ENCODE measurements around the gene PROC. TPM values are rescaled to one million over a fixed set of nuclear protein-coding genes. Genes with fewer than 3 reads are reported as not detected.

Gene PROC
- total RNA-seq, 1 experiment from 2014 or later, result not detected

- TF ChIP-seq POLR2AphosphoS5 (IDR thresholded peaks at IDR 0.05; ENCODE audit: low read depth, low read length), result no peak
- TF ChIP-seq POLR2A (IDR thresholded peaks at IDR 0.05; ENCODE audit: borderline replicate concordance, extremely low read depth, insufficient read depth, insufficient read length), result no peak
- no peak for TF ChIP-seq ELF1 (IDR thresholded peaks at IDR 0.05; ENCODE audit: borderline replicate concordance, low read depth)
- no peak for TF ChIP-seq ZFX (IDR thresholded peaks at IDR 0.05)
- no peak for TF ChIP-seq EZH2phosphoT487 (IDR thresholded peaks at IDR 0.05; ENCODE audit: borderline replicate concordance)
- no peak for TF ChIP-seq EGR1 (IDR thresholded peaks at IDR 0.05; ENCODE audit: low read depth)
Observed at GRCh38 chr2:127392828-127393578, 25.2 kb upstream of the PROC start (continued).

DNA sequence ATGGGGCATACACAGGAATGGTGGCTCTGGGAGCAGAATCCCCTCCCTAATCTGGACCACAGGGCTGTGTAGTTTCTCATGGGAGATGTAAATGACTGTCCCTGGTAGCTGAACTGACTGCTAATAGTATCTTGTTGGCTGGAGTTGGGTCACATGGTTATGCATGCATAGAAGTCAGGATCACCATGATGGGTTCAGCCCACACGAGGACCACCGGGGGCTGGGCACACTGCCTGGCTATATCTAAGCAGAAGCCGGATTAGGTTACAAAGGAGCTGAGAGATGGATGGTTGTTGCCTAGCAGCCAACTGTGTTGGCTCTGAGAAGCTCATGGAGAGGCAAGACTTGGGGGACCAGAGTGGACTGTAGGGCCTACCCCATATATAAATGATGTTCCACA is 23.7 kb upstream of the PROC start:
- Histone ChIP-seq H3K9me3 (ENCODE audit: control insufficient read depth in 1 of 2, insufficient read depth in 1 of 2, low read depth in 1 of 2, low read length in 2 of 2) (no peaks in the 10 kb centered on the region), H3K36me3 (ENCODE audit: control insufficient read depth in 1 of 2, insufficient read depth in 2 of 2, low read length in 2 of 2) (no peaks in the 10 kb centered on the region), H3K9ac (ENCODE audit: low read length) (no peak overlapping the region), H3K79me2 (ENCODE audit: insufficient read depth, low read length) (no peaks in the 10 kb centered on the region), H3K4me3 (replicated peaks in 1 of 2; ENCODE audit: low read depth in 1 of 2, low read length in 2 of 2) (no peak overlapping the region), H3K4me2 (ENCODE audit: low read length) (no peak overlapping the region), H3K4me1 (ENCODE audit: control insufficient read depth in 1 of 2, insufficient read depth in 2 of 2, low read length in 2 of 2) (peaks cover 12 to 24% of the 10 kb centered on the region in 2 experiments; a peak in 3 of 4 replicates), H3K9me2 (ENCODE audit: insufficient read depth) (no peaks in the 10 kb centered on the region), H2AFZ (ENCODE audit: low read depth, low read length, poor library complexity, severe bottlenecking) (no peak overlapping the region), H3K27ac (ENCODE audit: low read depth, low read length) (no peak overlapping the region), H4K20me1 (ENCODE audit: insufficient read depth) (no peaks in the 10 kb centered on the region), H3K27me3 (ENCODE audit: insufficient read depth, low read length) (peaks cover 13% of the 10 kb centered on the region)
- TF ChIP-seq CTCF (IDR thresholded peaks at IDR 0.05 in 2 of 3, conservative IDR thresholded peaks at IDR 0.05 in 1 of 3; ENCODE audit: borderline replicate concordance in 1 of 3, insufficient read depth in 1 of 3, low read depth in 2 of 3, low read length in 2 of 3) (no peak), EZH2 (IDR thresholded peaks at IDR 0.05) (no peak), SIN3A (IDR thresholded peaks at IDR 0.05; ENCODE audit: low read depth) (no peak), EZH2phosphoT487 (IDR thresholded peaks at IDR 0.05; ENCODE audit: borderline replicate concordance) (no peak), ZFX (IDR thresholded peaks at IDR 0.05) (no peak), SRF (IDR thresholded peaks at IDR 0.05; ENCODE audit: low read depth) (no peak), EGR1 (IDR thresholded peaks at IDR 0.05; ENCODE audit: low read depth) (no peak), TCF7L2 (IDR thresholded peaks at IDR 0.05; ENCODE audit: borderline replicate concordance, extremely low read depth, insufficient read depth, insufficient read length) (no peak), CEBPB (IDR thresholded peaks at IDR 0.05; ENCODE audit: low read depth) (no peak), JUND (IDR thresholded peaks at IDR 0.05) (no peak)
- TF ChIP-seq, protein P1, sequence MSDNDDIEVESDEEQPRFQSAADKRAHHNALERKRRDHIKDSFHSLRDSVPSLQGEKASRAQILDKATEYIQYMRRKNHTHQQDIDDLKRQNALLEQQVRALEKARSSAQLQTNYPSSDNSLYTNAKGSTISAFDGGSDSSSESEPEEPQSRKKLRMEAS (IDR thresholded peaks at IDR 0.05), result no peak
- intact Hi-C loops (cut with micrococcal nuclease), result no loop called here
- ChIA-PET POLR2A (no interaction called here), RAD21 (ENCODE audit: low non-redundant PET in 1 of 2, low total read pairs in 2 of 2, uncharacterized antibody in 2 of 2, unreplicated experiment in 2 of 2) (no interaction called here), CTCF (no interaction called here)
- ATAC-seq (no peak), DNase-seq (ENCODE audit: low read depth, low spot score) (no peak)
- no TSS peak for BruUV-seq (replicated peaks)

Measured in HCT116 (cell line).